Measurements from ENCODE around the gene UBE2G1. TPM values are rescaled to one million over a fixed set of nuclear protein-coding genes. Genes with fewer than 3 reads are reported as not detected.
"Not testable (repeated sequence)": the region's sequence is repeated elsewhere in the genome, so short reads cannot be mapped to it uniquely, and the experiment has no call there.

The UBE2G1 gene
- total and polyA plus RNA-seq, 4 donors, result 8.0 to 47.5 (median 34.4) TPM

DNA sequence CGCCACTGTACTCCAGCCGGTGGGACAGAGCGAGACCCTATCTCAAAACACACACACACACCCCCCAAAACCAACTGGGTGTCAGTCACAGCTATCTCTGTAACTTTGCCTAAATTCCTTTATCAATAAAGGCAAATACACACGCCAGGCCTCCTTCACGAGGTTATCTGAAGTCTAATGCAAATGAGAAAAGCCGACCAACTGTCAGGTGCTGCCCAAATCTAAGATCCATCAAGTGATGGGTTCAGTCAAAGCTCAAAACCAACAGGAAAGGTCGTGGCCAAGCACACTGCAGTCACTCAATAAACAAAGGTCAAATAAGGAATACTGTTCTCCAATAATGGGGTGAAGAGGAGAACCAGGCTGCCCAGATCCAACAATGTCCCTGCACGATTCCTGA lies 103.8 kb downstream of the UBE2G1 start:
- Histone ChIP-seq H3K4me3 (peak overlapping the region; percentile 96), H3K36me3 (ENCODE audit: control insufficient read depth in 4 of 4, insufficient read depth in 4 of 4, low read length in 4 of 4) (peaks cover 0 to 16% (median 11%) of the 10 kb centered on the region in 4 donors), H3K27ac (ENCODE audit: low read depth in 1 of 2, low read length in 1 of 2) (peak overlapping the region; percentile 93 to 95), H3K4me1 (ENCODE audit: control insufficient read depth in 5 of 5, insufficient read depth in 5 of 5, low read length in 5 of 5) (peaks cover 0 to 17% (median 8%) of the 10 kb centered on the region in 5 donors), H3K9ac (ENCODE audit: insufficient read depth in 1 of 2, low read length in 2 of 2) (peak overlapping the region; percentile 48 to 83), H3K9me3 (ENCODE audit: control insufficient read depth in 4 of 4, insufficient read depth in 3 of 4, low read length in 3 of 4) (peaks cover 0 to 8% (median under 1%) of the 10 kb centered on the region in 4 donors), H3K27me3 (ENCODE audit: control insufficient read depth in 3 of 3, insufficient read depth in 3 of 3, low read length in 2 of 3) (no peaks in the 10 kb centered on the region)
- ATAC-seq (ENCODE audit: insufficient read depth, low FRiP score), result no peak
- no peak for DNase-seq
- TF ChIP-seq CTCF (IDR thresholded peaks at IDR 0.05; ENCODE audit: control extremely low read depth, extremely low read depth), result no peak
- WGBS, 2 donors, result 51 to 61% methylated on average over 8 of the region's 8 CpGs

DNA sequence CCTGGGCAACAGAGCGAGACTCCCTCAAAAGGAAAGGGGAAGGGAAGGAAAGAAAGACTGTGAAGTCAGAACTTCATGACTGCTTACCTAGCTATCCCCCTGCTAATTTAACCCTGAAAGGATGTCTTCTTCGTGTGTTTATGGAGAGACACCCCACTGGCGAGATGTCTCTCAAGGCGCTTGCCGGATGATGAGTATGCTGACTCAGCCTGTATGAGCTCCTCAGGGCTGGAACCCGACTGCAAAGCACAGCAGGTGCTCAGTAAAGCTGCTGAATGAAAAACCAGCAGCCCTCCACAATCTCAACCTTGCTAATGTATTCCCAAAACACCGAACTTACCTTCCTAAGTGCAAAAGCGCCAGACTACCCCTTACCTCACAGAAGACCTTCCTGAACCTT lies 105.0 kb downstream of the UBE2G1 start:
- no peak overlapping the region for H3K27ac ChIP-seq (ENCODE audit: low read depth in 1 of 2, low read length in 1 of 2)
- no peak overlapping the region for H3K4me3 ChIP-seq
- H3K36me3 ChIP-seq (ENCODE audit: control insufficient read depth in 4 of 4, insufficient read depth in 4 of 4, low read length in 4 of 4), result peaks cover 0 to 12% (median 7%) of the 10 kb centered on the region in 4 donors
- TF ChIP-seq CTCF (IDR thresholded peaks at IDR 0.05; ENCODE audit: control extremely low read depth, extremely low read depth), result no peak
- DNase-seq, result no peak
- H3K9me3 ChIP-seq (ENCODE audit: control insufficient read depth in 4 of 4, insufficient read depth in 3 of 4, low read length in 3 of 4), result peaks cover 0 to 8% (median under 1%) of the 10 kb centered on the region in 4 donors
- no peaks in the 10 kb centered on the region for H3K27me3 ChIP-seq (ENCODE audit: control insufficient read depth in 3 of 3, insufficient read depth in 3 of 3, low read length in 2 of 3)
- no peak for ATAC-seq (ENCODE audit: insufficient read depth, low FRiP score)
- 89 to 94% methylated on average over 8 of the region's 8 CpGs for WGBS, 2 donors
- no peak overlapping the region for H3K9ac ChIP-seq (ENCODE audit: insufficient read depth in 1 of 2, low read length in 2 of 2)
- H3K4me1 ChIP-seq (ENCODE audit: control insufficient read depth in 5 of 5, insufficient read depth in 5 of 5, low read length in 5 of 5), result peaks cover 0 to 17% (median 8%) of the 10 kb centered on the region in 5 donors

DNA sequence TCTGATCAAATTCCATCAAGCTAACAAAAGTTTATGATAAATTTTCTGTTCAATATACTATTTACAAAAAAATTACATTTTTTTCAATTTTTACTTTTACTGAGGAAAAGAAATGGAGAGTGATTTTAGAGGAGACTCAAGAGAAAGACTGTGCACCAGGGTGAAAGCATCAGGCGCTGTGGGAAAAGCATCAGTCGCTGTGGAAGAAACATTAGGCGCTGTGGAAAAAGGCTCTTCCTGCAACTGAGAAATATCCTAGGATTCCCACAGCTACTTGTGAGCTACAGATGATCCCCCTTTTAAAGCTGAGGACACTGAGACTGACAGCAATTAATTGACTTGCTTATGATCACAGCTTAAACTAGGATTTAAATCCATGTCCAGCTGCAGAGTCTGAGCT lies 107.6 kb downstream of the UBE2G1 start:
- Histone ChIP-seq H3K9me3 (ENCODE audit: control insufficient read depth in 4 of 4, insufficient read depth in 3 of 4, low read length in 3 of 4) (peaks cover 0 to 8% (median under 1%) of the 10 kb centered on the region in 4 donors), H3K4me3 (no peak overlapping the region), H3K4me1 (ENCODE audit: control insufficient read depth in 5 of 5, insufficient read depth in 5 of 5, low read length in 5 of 5) (peaks cover 0 to 14% (median 5%) of the 10 kb centered on the region in 5 donors), H3K36me3 (ENCODE audit: control insufficient read depth in 4 of 4, insufficient read depth in 4 of 4, low read length in 4 of 4) (peaks cover 0 to 12% (median 7%) of the 10 kb centered on the region in 4 donors), H3K9ac (ENCODE audit: insufficient read depth in 1 of 2, low read length in 2 of 2) (no peak overlapping the region), H3K27ac (ENCODE audit: low read depth in 1 of 2, low read length in 1 of 2) (no peak overlapping the region), H3K27me3 (ENCODE audit: control insufficient read depth in 3 of 3, insufficient read depth in 3 of 3, low read length in 2 of 3) (no peaks in the 10 kb centered on the region)
- WGBS, 2 donors, result 96 to 98% methylated on average over 3 of the region's 3 CpGs
- ATAC-seq (ENCODE audit: insufficient read depth, low FRiP score) (no peak), DNase-seq (no peak)
- TF ChIP-seq CTCF (IDR thresholded peaks at IDR 0.05; ENCODE audit: control extremely low read depth, extremely low read depth), result no peak

- Histone ChIP-seq H3K9me3 (ENCODE audit: control insufficient read depth in 4 of 4, insufficient read depth in 3 of 4, low read length in 3 of 4) (peaks cover 0 to 8% (median under 1%) of the 10 kb centered on the region in 4 donors), H3K4me1 (ENCODE audit: control insufficient read depth in 5 of 5, insufficient read depth in 5 of 5, low read length in 5 of 5) (peaks cover 0 to 6% (median 0%) of the 10 kb centered on the region in 5 donors), H3K4me3 (no peak overlapping the region), H3K27me3 (ENCODE audit: control insufficient read depth in 3 of 3, insufficient read depth in 3 of 3, low read length in 2 of 3) (no peaks in the 10 kb centered on the region), H3K9ac (ENCODE audit: insufficient read depth in 1 of 2, low read length in 2 of 2) (no peak overlapping the region), H3K27ac (ENCODE audit: low read depth in 1 of 2, low read length in 1 of 2) (no peak overlapping the region), H3K36me3 (ENCODE audit: control insufficient read depth in 4 of 4, insufficient read depth in 4 of 4, low read length in 4 of 4) (peaks cover 0 to 12% (median 7%) of the 10 kb centered on the region in 4 donors)
- 62 to 75% methylated on average over 2 of the region's 2 CpGs for WGBS, 2 donors
- TF ChIP-seq CTCF (IDR thresholded peaks at IDR 0.05; ENCODE audit: control extremely low read depth, extremely low read depth), result no peak
- ATAC-seq (ENCODE audit: insufficient read depth, low FRiP score), result no peak
- no peak for DNase-seq
Observed at GRCh38 chr17:4256952-4257351, 109.5 kb downstream of the UBE2G1 start.

GRCh38 chr17:4255271-4255670 lies 111.2 kb downstream of the UBE2G1 start:
- not testable (repeated sequence) for H3K4me1 ChIP-seq (ENCODE audit: control insufficient read depth in 5 of 5, insufficient read depth in 5 of 5, low read length in 5 of 5); H3K4me3 ChIP-seq; DNase-seq; H3K27ac ChIP-seq (ENCODE audit: low read depth in 1 of 2, low read length in 1 of 2); H3K9ac ChIP-seq (ENCODE audit: insufficient read depth in 1 of 2, low read length in 2 of 2); H3K27me3 ChIP-seq (ENCODE audit: control insufficient read depth in 3 of 3, insufficient read depth in 3 of 3, low read length in 2 of 3); H3K9me3 ChIP-seq (ENCODE audit: control insufficient read depth in 4 of 4, insufficient read depth in 3 of 4, low read length in 3 of 4); ATAC-seq (ENCODE audit: insufficient read depth, low FRiP score)
- peaks cover 0 to 12% (median 6%) of the 10 kb centered on the region in 4 donors for H3K36me3 ChIP-seq (ENCODE audit: control insufficient read depth in 4 of 4, insufficient read depth in 4 of 4, low read length in 4 of 4)
- 86 to 95% methylated on average over 6 of the region's 6 CpGs for WGBS, 2 donors

Data from lung (tissue), 12 donors.